GM21367 (cell line): ENCODE results near the gene CACNB4.
"Not testable (repeated sequence)": the region's sequence is repeated elsewhere in the genome, so short reads cannot be mapped to it uniquely, and the experiment has no call there.

Experiments used
- ATAC-seq: cut with Tn5 transposase; IDR thresholded peaks from one replicate; pipeline ENCODE4 v1.9.1; 2021; ENCODE audit not compliant: unreplicated experiment

Gene CACNB4

DNA sequence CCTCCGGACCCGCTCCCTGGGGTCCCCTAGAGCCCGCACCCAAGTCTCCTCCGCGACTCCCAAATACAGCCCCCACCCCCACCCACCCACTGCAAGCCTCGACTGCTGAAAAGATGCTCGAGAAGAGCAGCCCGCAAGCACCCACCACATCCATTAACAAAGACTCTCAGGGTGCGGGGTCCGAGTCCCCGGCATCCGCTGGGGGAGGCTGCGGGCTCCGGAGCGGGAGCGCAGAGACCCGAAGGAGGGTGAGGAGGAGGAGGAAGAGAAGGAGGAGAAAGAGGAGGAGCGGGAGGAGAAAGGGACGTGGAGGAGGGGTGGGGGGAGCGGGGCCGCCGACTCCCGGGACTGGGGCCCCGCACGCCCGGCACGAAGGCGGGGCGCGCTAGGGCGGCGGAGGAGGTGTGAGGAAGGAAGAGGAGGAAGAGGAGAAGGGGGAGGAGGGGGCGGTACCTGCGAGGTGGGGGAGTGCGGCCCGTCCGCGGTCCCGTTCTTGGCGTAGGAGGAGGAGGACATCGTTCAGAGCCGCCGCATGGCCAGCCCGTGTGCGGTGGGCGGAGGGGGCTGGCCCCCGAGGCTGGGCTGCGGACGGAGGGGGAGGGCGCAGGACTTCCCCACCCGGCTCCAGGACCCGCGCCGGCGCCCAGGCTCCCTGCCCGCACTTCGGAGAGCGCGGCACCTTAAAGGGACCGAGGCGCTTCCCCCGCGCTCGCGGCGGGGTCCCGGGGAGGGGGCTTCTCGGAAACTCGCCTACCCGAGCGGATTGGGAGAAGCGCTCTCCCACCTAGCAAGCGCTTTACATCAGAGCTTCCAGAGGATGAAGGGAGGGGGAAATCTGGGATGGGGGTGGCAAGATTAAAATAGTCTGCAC is at the start of gene CACNB4:
CACNB4 (minus strand) TSS at position 549 of the 871 bp plus-strand sequence.
- no peak for ATAC-seq

DNA sequence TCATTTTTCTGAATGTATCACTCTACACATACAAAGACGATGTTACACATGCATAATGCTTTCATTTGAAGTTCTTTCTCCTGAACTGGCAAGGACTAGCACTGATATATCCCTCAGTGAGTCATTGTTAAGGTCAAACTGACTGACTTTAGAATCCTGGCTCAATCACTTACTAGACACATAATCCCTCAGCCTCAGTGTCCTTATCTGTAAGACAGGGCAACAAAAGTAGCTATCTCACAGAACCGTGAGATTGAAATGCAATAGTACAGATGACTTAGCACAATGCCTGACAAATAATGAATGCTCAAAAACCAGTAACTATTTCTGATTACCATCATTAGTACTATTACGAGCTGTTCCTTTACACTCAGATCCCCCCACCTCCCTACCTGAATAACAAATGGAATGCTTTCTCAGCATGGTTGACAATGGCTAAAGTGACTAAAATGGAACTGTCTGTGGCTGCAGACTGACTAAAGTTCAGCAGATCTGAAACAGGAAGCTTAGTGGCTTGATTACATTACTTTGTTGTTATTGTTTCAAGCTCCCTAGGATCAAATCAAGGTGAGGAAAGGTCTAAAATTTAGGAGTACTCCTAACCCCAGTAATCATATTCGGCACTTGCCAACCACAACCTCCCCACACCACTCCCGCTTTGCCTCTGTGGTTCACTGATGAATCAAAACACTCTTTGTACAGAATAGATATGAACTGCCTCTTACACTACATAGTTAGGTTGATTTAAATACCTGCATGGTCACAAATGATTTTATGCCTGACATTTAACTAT is 35.8 kb upstream of the CACNB4 start:
- peak; percentile 82 for ATAC-seq

DNA sequence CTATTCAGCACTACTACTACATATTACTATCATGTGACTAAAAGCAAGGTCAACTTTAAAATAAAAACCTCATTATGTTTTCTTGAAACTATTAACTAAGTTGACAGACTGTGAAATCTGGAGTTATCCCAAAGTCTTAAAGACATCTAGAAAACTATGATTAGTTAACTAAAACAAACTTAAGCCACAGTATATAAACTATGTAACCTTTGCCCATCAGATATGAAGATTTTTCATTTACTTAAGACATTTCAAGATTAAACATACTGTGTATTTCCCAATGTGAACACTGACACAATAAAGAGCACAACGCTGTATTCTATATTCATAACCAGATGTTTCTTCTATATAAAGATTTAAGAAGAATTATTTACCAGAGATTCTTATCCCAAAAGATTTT is 33.5 kb upstream of the CACNB4 start:
- ATAC-seq: no peak

DNA sequence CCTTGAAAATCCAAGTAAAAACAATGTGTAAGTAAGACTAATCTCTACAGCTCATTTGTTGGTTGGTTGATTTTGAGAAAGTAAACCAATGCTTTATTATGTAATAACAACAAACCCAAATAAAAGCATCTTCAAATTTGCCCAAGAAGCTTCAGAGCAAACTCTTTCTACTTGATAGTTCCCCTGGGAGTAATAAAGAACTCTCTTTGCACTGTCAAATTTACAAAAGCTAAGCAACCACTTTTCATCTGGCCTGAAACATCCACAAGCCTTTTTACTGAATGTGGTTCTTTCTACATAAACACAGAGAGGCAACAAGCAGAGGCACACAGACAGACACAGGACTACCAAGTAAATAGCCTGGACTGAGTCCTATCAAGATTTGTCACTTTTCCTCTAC is 28.8 kb upstream of the CACNB4 start:
- no peak for ATAC-seq

DNA sequence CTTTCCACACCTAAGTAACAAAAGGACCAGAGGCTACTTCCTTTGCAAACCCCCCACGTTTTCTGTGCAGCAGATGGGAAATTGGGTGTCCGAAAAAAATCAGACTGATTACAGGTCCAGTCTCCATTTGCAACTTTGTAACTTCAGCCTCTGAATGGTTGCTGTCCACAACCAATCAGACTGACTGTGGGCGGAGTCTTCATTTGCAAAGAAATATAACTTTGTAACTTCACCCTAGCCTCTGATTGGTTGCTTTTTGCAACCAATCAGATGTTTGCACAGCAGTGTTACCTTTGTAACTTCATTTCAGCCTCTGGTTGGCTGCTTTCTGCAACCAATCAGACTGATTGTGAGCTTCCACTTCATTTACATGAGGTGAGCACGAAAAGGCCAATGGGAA is 27.8 kb upstream of the CACNB4 start:
- ATAC-seq: no peak

DNA sequence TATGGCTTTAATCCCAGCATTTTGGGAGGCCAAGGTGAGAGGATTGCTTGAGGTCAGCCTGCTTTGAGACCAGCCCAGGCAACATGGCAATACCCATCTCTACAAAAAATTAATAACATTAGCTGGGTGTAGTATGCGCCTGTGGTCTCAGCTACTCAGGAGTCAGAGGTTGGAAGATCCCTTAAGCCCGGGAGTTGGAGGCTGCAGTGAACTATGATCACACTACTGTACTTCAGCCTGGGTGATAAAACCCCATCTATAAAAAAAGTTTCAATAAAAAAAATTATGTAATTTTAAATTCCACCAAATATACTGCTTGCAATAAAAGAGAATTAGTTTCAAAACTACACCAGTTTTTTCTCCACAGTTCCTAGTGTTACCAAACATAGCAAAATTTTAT is 23.3 kb upstream of the CACNB4 start:
- ATAC-seq: no peak

DNA sequence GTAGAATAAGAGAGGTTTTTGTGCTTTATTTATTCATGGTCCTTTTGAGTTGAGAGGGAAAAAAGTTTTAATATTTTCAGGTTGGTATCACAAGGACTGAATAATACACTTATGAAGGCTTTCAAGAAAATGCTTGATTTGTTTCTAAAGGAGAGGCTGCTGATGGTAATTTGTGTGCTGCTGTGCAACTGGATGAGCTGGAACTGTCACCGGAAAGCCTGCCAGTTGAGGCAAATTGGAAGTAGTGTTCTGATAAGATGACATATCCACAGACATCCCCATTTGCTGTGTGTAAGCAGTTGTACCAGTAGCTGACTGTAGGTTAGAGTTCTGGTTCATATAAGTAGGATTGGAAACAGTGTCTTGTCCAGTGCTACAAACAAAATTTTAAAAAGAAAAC is 21.6 kb upstream of the CACNB4 start:
- ATAC-seq: no peak

DNA sequence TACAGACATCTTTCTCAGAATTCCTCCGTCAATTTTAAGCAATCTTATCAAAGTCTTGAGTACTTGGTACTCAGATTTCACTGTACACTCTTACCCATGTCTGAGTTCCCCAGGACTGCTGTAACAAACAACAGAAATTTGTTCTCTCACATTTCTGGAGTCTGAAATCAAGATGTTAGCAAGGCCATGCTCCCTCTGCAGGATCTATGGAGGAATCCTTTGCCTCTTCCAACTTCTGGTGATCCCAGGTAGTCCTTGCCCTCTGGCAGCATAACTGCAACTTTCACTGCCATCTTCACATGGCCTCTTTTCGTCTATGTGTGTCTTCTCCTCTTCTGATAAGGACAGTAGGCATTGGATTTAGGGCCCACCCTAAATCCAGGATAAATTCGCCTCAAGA is 17.1 kb upstream of the CACNB4 start:
- ATAC-seq: no peak

DNA sequence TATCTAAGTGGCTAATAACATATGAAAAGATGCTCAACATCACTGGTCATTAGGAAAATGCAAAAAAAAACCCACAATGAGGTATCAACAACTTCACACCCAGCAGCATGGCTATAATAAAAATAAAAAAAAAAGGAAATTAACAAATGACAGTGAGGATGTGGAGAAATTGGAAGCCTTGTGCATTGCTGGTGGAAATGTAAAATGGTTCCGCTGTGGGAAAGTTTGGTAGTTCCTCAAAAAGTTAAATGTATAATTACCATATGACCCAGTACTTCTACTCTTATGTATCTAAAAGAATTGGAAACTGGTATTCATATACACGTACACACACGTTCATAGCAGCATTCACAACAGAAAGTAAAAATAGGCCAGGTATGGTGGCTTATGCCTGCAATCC is 15.5 kb upstream of the CACNB4 start:
- no peak for ATAC-seq

DNA sequence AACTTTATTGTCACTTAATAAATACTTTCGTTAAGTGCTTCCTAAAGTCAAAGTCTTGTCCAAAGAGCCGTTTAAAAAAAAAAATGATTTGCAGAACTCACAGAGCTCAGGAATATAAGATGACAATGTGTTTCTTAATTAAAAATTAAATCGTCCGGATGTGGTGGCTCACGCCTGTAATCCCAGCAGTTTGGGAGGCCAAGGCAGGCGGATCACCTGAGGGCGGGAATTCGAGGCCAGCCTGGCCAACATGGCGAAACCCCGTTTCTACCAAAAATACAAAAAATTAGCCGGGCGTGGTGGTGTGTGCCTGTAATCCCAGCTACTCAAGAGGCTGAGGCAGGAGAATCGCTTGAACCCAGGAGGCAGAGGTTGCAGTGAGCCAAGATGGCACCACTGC is 8.3 kb upstream of the CACNB4 start:
- ATAC-seq: not testable (repeated sequence)

DNA sequence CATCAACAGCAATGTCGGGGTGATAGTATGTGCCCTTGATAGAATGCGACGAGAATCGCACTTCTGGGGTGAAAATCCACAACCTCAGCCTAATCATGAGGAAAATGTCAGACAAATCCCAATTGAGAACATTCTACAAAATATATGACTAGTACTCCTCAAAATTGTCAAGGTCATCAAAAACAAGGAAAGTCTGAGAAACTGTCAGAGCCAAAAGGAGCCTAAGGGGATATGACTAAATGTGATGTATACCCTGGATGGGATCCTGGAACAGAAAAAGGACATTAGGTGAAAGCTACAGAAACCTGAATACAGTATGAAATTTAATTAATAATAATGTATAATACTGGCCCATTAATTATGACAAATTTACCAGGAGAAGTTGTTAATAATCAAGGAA is 7.6 kb upstream of the CACNB4 start:
- ATAC-seq: no peak

DNA sequence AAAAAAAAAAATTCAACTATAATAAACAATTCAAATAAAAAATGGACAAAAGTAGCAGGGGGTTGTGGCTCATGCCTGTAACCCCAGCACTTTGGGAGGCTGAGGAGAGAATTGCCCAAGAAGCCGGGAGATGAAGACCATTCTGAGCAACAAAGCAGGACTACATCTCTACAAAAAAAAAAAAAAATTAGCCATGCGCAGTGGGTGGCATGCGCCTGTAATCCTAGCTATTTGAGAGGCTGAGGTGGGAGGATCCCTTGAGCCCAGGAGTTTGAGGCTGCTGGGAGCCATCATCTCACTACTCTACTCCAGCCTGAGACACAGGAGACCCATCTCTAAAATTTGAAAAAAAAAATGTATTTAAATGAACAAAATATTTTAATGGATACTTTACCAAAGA is 4.4 kb upstream of the CACNB4 start:
- no peak for ATAC-seq

DNA sequence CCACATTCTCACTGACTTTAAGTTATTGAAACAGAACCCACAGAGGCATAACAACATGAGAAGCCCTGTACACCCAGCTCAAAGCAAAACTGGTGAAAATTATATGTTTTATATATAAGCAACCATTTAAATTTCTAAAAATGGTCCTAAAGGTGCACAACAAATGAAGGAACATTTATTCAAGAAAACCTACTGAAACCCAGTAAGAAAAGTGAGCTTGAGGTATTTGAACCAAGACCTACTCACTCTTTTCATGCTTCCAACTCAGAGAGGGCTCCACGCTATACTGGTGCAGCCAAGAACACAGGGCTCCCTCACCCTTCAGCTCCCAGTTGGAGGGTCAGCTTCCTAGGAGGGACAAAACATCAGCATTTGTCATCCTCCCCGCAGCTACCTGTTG is 2.1 kb upstream of the CACNB4 start:
- no peak for ATAC-seq

DNA sequence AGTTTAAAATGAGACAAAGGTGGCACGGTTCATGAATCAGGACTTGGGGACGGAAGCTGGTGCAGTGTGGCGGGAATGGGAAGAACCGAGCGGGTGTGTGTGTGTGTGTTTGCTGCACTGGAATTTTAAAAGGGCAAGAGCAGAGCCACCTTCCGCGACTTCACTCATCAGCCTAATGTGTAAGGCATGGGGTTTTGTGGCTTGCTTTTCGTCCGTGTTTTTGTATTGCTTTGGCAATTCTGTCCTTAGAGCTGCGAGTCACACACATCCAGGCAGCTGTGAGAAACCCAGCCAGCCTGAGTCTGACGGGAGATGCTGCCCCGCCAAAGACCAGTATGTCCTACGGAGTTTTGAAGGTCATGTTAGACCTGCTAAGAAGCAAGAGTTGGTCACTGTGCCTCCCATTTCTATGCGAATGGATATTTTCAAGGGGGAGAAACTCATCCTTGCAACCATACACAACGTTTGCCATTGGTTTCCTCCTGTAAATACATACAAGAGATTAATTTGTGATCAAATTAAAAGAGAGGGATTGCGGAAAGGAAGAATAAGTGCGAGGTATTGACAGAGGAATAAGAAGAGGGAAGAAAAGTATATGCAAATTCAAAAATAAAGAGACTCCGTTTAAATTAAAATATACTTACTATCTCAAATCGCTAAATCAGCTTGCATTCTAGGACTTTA is 665 bp upstream of the CACNB4 start:
- no peak for ATAC-seq

DNA sequence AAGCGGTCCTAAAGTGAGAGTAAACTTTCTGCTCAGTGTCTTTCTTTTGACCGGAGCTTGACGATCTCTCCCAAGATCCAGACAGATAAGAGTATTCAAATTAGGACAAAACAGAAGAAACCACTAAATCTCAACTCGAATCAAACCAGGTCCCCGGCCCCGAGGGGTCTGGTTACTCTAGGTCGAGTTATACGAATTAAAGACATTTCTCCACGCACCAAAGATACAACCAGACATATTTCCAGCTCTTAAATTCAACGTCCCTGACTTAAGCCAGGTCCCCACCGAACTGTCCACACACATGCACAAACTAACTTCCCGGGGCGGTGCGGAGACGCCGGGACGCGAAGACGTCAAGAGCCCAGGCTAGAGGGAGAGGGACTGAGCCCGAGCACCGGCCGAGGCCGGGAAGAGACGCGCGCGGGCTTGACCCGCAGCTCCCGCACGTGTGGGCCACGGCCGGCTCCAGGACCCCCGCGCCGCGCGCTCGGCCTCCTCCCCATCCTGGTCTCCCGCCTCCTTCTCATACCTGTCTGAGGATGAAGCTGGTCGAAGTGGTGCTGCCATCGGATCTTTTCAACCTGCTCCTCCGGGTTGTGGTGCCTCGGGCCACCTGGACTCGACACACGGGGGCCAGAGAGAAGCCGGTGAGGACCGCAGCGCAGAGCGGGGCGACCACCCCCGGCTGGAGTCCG is 896 bp downstream of the CACNB4 start:
- no peak for ATAC-seq

DNA sequence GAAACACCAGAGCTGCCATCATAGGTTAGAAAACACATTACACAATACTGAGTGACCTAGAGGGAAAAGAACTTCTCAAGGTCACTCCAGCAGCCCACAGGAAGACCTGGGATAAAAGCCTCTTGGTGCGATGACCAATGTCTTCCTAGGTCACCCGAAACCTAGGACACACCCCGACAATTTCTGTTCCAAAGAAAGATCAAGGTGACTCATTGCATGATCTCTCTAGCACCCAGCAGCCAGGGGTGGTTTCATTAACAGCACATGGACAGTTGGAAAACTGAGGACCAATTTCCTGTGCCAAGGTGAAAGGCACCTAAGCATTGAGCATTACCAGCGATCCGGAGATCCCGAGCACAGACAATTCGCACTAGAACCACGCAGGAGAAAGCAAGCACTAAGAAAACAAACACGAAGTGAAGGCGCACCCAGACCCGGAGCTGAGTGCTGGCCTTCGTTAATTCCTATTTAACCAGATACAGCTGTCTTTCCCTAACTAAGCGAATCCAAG is 1.5 kb downstream of the CACNB4 start:
- ATAC-seq: no peak

DNA sequence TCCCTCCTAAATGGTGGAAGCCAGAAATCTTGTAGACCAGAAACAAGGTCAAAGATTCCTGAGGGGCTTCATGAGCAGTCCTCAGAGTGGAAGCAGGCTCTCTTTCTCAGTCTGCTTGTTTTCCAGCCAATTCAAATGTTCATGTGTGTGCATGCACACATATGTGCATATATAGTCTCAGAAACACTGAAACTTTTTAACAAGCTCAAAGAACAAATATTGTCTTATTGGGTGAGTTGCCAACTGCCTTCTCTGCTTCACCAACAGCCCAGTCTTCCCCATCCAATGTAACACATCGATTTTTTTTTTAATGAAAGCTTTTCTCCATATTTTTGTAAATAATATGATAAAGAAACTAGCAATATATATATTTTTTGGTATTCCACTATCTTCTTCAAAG is 3.7 kb downstream of the CACNB4 start:
- ATAC-seq: no peak

DNA sequence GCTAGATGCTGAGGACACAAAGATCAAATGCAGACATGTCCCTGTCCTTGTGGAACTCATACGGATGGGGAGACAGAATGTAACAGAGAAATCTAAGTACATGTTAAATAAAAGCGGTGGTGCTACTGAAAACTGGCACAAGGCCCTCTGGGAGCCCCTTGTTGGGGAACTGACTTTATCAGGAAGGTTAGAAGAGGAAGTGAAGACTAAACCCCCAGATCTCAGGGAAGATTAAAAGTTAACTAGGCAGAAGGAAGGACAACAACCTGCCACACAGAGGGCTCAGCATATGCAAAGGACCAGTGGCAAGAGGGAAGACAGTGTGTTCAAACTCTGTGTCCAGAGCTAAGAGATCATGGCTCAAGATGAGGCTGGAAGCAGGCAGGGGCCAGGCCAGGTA is 4.8 kb downstream of the CACNB4 start:
- ATAC-seq: no peak

DNA sequence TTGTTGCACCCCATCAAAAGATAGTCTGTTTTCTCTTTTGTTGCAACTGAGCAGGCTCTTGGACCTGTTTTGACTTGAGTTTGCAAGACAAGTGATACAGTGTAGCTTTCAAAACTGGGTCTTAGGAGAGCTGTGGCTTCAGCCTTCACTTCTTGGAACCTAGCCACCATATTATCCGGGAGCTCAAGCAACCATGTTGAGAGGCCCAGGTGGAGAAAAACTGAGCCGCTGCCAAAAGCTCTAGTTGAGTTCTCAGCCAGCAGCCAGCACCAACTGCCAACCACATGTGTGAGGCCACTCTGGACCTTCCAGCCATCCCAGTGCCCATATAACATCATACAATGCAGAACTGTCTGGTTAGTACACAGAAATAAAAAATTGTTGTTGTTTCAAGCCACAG is 5.4 kb downstream of the CACNB4 start:
- ATAC-seq: no peak

DNA sequence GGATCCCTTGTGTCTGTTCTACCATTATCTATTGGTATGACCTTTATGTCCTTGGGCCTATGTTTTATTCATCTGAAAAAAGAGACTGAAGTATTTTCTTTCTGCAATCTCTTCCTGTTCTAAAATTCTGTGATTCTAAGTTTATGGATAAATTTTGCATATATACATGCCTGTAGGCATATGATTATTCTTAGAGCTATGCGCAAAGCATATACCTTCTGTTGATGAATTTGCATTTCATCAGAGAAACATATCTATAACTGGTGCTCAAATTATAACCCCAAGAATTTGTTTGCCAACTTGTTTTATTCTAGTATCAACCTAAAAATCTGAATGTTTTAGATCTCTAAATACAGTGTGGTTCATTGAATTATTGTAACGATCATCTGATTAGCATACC is 6.7 kb downstream of the CACNB4 start:
- no peak for ATAC-seq

DNA sequence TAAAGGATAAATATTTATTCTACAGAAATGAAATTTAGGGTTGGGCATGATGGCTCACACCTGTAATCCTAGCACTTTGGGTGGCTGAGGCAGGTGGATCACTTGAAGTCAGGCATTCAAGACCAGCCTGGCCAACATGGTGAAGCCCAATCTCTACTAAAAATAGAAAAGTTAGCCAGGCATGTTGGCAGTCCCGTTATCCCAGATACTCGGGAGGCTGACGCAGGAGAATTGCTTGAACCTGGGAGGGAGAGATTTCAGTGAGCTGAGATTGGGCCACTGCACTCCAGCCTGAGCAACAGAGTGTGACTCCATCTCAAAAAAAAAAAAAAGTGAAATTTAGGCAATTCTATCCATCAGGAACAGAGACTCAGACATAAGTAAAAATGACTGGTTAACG is 8.1 kb downstream of the CACNB4 start:
- not testable (repeated sequence) for ATAC-seq
